OCI-LY1 (cell line): ENCODE results near the gene RAD51B.

Experiments used
- CTCF ChIP-seq: fragments of 200-600 bp; sonication (generic), shearing (Covaris generic); IDR thresholded peaks from 2 replicates; pipeline ENCODE4 v1.5.1; 2017; ENCODE audit warnings: mild to moderate bottlenecking, antibody characterized with exemption, low read length, moderate library complexity, mixed read lengths
- EZH2 ChIP-seq: fragments of 200-600 bp; sonication (generic), shearing (Covaris generic); IDR thresholded peaks from 2 replicates; pipeline ENCODE4 v1.8.0; 2017; ENCODE audit warnings: borderline replicate concordance, mixed run types, mild to moderate bottlenecking, antibody characterized with exemption, low read length, moderate library complexity, mixed read lengths

GRCh38 chr14:68243450-68244010 is 424.0 kb downstream of the RAD51B start:
- TF ChIP-seq CTCF (no peak), EZH2 (no peak)
